Mesothelial cell of epicardium (in vitro differentiated cells): ENCODE data around the gene BEND5. TPM values are rescaled to one million over a fixed set of nuclear protein-coding genes. Genes with fewer than 3 reads are reported as not detected.

Experiments used
- DNase-seq, 2 experiments: peaks; one replicate each; pipeline ENCODE4 v3.0.0; 2021; ENCODE audit warnings: low spot score in 2 of 2; ENCODE audit not compliant: unreplicated experiment in 2 of 2
- H3K27ac Mint-ChIP-seq: 2 replicates; pipeline ENCODE4 v1.8.0; 2021; ENCODE audit warnings: mixed read lengths
- H3K27me3 Mint-ChIP-seq: 2 replicates; pipeline ENCODE4 v1.8.0; 2021; ENCODE audit warnings: low read depth, mixed read lengths
- H3K36me3 Mint-ChIP-seq: 2 replicates; pipeline ENCODE4 v1.8.0; 2021; ENCODE audit warnings: mixed read lengths
- H3K4me1 Mint-ChIP-seq: 2 replicates; pipeline ENCODE4 v1.8.0; 2021; ENCODE audit warnings: mixed read lengths
- H3K4me3 Mint-ChIP-seq: 2 replicates; pipeline ENCODE4 v1.8.0; 2021; ENCODE audit warnings: mild to moderate bottlenecking, moderate library complexity, mixed read lengths
- H3K9me3 Mint-ChIP-seq: 2 replicates; pipeline ENCODE4 v1.8.0; 2021; ENCODE audit warnings: mixed read lengths
- total RNA-seq: library from RNA; stranded (reverse); gene quantifications from 3 replicates; pipeline ENCODE4 v1.2.1, GENCODE V29; 2021
- TF ChIP-seq, protein P1 (sequence below): fragments of 200-600 bp; sonication (generic); IDR thresholded peaks from one replicate; pipeline ENCODE4 v1.5.0; 2021; ENCODE audit warnings: antibody characterized with exemption; ENCODE audit not compliant: unreplicated experiment

BEND5 gene
- total RNA-seq, 1 donor from 2014 or later, result 14.8 TPM

DNA sequence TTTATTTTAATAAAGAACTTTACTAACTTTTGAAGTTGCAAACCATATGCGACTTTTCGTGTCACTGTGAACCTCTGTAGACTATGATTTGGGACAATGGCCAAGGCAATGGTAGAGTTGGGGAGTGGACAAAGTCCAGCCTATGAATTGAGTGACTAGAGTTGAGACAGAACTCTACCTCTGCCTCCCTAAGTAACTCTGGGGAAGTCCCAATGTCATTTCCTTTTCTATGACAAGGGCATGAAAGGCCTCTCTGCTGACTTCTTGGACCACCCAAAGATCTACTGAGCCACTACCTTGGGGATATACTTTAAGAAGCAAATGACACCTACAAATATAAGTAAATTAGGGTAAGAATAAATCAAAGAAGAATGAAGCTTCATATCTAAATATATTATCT lies 19.3 kb downstream of the BEND5 start:
- Mint-ChIP-seq H3K9me3 (no peaks in the 10 kb centered on the region), H3K4me1 (peaks cover 6% of the 10 kb centered on the region), H3K27ac (no peak overlapping the region), H3K4me3 (no peak overlapping the region), H3K36me3 (peaks cover 43% of the 10 kb centered on the region), H3K27me3 (no peaks in the 10 kb centered on the region)
- TF ChIP-seq, protein P1, sequence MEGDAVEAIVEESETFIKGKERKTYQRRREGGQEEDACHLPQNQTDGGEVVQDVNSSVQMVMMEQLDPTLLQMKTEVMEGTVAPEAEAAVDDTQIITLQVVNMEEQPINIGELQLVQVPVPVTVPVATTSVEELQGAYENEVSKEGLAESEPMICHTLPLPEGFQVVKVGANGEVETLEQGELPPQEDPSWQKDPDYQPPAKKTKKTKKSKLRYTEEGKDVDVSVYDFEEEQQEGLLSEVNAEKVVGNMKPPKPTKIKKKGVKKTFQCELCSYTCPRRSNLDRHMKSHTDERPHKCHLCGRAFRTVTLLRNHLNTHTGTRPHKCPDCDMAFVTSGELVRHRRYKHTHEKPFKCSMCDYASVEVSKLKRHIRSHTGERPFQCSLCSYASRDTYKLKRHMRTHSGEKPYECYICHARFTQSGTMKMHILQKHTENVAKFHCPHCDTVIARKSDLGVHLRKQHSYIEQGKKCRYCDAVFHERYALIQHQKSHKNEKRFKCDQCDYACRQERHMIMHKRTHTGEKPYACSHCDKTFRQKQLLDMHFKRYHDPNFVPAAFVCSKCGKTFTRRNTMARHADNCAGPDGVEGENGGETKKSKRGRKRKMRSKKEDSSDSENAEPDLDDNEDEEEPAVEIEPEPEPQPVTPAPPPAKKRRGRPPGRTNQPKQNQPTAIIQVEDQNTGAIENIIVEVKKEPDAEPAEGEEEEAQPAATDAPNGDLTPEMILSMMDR, result no peak
- no peak for DNase-seq

DNA sequence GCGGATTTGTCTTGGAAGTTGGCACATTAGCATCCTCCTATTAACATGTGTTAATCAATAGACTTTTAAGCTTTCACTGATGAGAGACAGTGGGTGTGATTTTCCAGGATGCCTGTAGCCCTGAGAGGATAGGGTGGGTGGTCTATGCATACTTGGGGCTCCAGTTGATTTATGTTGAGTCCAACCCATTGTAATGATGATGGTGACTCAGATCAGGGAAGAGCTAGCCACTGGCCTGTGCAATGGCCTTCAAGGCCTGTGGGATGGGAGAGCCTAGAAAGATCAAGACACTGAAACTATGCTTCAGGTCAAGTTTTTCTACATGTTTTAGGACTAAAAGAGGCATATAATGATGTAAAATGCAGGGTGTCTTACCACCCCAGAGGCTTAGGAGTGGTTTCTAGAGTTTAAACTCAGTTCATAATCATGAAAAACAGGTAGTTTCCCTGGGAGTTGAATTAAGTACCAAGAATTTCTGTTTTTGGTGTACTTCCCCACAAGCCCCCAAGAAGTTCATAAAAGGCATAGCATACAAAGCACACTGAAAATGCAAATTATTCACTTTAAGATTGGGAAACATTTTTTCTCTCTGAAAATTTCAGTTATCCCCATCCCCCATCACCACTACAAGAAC lies 19.9 kb downstream of the BEND5 start:
- H3K27me3 Mint-ChIP-seq, result no peaks in the 10 kb centered on the region
- H3K4me3 Mint-ChIP-seq, result no peak overlapping the region
- H3K4me1 Mint-ChIP-seq, result peaks cover 2% of the 10 kb centered on the region
- H3K27ac Mint-ChIP-seq, result no peak overlapping the region
- no peaks in the 10 kb centered on the region for H3K9me3 Mint-ChIP-seq
- TF ChIP-seq, protein P1, result no peak
- H3K36me3 Mint-ChIP-seq, result peaks cover 46% of the 10 kb centered on the region
- no peak for DNase-seq

DNA sequence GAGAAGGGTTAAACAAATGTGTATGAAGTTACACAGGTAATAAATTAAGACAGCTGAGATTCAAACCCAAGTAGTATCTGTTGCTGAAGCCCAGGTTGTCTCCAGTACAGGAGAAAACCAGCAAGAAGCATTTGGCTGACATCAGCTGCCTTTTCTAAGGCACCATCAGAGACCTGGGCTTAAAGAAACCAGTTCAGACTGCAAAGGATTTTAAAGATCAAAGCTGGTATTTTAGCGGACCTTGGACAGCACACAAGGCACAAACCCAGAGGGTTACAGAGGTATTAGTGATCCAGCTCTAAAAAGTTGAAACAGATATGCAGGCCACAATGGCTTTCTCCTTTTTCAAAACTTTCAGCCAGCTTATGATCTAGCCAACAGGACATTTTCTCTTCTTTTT lies 23.4 kb downstream of the BEND5 start:
- DNase-seq, result no peak
- Mint-ChIP-seq H3K27me3 (no peaks in the 10 kb centered on the region), H3K4me3 (no peak overlapping the region), H3K27ac (no peak overlapping the region), H3K9me3 (no peaks in the 10 kb centered on the region), H3K4me1 (no peaks in the 10 kb centered on the region), H3K36me3 (peaks cover 37% of the 10 kb centered on the region)
- TF ChIP-seq, protein P1, result no peak

DNA sequence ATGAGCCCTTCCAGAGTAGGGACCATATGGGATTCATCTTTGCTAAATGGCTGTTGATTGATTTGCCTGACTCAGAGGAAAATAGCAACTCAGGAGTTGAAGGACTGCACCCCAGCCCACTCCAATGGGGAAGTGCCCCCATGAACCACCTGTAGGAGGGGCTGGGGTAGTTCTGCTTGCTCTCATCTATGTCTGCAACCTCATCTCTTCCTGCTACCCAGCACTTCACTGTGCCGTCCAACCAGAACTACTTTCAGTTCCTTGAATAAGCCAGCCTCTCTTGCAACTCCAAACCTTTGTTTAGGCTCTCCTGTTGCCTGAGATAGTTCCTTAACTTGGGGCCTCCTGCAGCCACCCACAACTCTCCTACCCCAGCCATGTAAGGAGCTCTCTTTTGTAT lies 26.6 kb downstream of the BEND5 start:
- Mint-ChIP-seq H3K27me3 (no peaks in the 10 kb centered on the region), H3K27ac (no peak overlapping the region), H3K4me1 (no peaks in the 10 kb centered on the region), H3K4me3 (no peak overlapping the region), H3K36me3 (peaks cover 23% of the 10 kb centered on the region), H3K9me3 (no peaks in the 10 kb centered on the region)
- DNase-seq, result no peak
- TF ChIP-seq, protein P1, result no peak

DNA sequence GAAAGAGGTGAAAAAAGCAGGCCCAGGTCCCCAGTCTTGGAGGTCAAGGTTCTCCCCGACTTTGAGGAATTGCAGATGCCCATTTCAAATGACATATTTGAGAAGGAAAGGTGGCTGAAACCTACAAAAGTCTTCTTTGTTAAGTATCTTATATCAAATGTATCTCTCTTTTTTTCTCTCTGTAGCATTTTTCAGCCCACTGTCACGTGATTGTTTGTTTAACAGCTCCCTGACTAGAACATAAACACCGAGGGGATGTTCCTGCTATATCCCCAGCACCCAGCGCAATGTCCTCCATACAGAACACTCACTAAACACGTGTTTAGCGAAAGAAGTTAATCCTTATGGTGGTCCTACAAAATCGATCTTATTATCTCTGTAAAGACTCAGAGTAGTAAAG lies 27.6 kb downstream of the BEND5 start:
- H3K4me1 Mint-ChIP-seq, result no peaks in the 10 kb centered on the region
- no peak for DNase-seq
- H3K36me3 Mint-ChIP-seq, result peaks cover 25% of the 10 kb centered on the region
- H3K27ac Mint-ChIP-seq, result no peak overlapping the region
- H3K9me3 Mint-ChIP-seq, result no peaks in the 10 kb centered on the region
- H3K4me3 Mint-ChIP-seq, result no peak overlapping the region
- TF ChIP-seq, protein P1, result no peak
- no peaks in the 10 kb centered on the region for H3K27me3 Mint-ChIP-seq

DNA sequence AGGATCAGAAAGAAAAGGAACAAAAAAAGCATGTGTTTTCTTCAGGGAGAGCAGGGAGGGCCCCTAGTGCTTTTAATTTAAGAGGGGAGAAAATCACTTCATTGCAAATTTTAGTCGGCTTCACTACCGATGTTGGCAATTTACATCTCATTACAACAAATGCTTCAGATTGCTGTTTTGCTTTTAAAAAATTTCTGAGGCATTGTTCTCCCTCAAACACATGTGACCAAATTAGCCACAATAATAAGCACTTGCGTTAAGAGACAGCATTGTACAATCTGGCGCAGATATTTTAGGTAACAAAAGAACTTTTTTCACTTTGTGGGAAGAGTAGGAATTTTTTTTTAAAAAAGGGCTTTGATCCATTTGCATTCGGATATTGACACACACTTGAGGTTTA lies 29.8 kb downstream of the BEND5 start:
- no peak for DNase-seq
- Mint-ChIP-seq H3K9me3 (no peaks in the 10 kb centered on the region), H3K4me1 (no peaks in the 10 kb centered on the region), H3K27ac (no peak overlapping the region), H3K27me3 (no peaks in the 10 kb centered on the region), H3K4me3 (no peak overlapping the region), H3K36me3 (peaks cover 21% of the 10 kb centered on the region)
- TF ChIP-seq, protein P1, result no peak
